NOMO-1 (cell line): ENCODE data around the gene FBN2.
"Not testable (repeated sequence)": the region's sequence is repeated elsewhere in the genome, so short reads cannot be mapped to it uniquely, and the experiment has no call there.

Experiments
- DNase-seq, 2 experiments: peaks; one replicate each; lab custom pipeline; 2025; ENCODE audit not compliant: unreplicated experiment in 2 of 2; lab: John Stamatoyannopoulos, UW

Gene FBN2

DNA sequence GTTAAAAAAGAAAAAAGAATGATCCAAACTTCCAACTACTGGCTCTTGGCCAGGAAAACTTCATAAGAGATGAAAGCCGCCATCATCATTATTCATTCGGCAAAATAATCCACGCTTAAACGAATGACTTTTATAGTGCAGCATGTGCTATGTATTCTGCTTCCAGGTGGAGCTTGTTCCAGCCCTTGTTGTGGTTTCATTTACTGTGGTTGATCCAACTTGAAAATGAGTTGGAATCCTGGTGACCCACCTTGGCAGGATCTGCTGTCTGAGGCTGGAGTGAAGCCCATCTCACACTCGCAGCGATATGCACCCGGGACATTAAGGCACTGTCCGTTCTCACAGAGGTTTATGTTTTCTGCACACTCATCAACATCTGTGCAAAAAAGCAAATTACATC lies 209.6 kb downstream of the FBN2 start:
- no peak for DNase-seq

GRCh38 chr5:128328007-128328406 lies 210.0 kb downstream of the FBN2 start:
- no peak for DNase-seq

DNA sequence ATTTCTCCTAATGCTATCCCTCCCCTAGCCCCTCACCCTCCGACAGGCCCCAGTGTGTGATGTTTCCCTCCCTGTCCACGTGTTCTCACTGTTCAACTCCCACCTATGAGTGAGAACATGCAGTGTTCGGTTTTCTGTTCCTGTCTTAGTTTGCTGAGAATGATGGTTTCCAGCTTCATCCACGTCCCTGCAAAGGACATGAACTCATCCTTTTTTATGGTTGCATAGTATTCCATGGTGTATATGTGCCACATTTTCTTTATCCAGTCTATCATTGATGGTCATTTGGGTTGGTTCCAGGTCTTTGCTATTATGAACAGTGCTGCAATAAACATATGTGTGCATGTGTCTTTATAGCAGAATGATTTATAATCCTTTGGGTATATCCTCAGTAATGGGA lies 216.6 kb downstream of the FBN2 start:
- not testable (repeated sequence) for DNase-seq

- DNase-seq, result no peak
Observed at GRCh38 chr5:128318691-128319090, 219.4 kb downstream of the FBN2 start.

DNA sequence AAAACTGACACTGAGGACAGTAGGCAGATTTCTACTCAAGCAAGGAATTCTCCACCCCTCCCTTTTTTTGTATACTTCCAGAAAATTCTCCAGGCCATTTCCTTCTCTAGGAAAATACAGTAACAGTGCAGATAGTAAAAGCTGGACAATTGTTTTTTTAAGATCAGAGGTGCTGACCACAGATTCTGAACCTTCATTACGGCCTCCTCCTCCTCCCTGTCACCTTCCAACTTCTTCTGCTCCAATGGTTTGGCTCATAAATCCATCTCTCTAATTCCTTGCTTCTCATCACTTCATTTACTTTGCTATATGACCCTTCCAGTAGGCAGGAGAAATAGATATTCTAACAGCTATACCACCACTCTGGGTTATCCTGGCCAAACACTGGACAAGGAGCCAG lies 220.6 kb downstream of the FBN2 start:
- no peak for DNase-seq

- DNase-seq, result no peak
Observed at GRCh38 chr5:128315671-128316070, 222.4 kb downstream of the FBN2 start.

- DNase-seq, result no peak
Observed at GRCh38 chr5:128305341-128305740, 232.7 kb downstream of the FBN2 start.

GRCh38 chr5:128304791-128305190 lies 233.3 kb downstream of the FBN2 start:
- no peak for DNase-seq

DNA sequence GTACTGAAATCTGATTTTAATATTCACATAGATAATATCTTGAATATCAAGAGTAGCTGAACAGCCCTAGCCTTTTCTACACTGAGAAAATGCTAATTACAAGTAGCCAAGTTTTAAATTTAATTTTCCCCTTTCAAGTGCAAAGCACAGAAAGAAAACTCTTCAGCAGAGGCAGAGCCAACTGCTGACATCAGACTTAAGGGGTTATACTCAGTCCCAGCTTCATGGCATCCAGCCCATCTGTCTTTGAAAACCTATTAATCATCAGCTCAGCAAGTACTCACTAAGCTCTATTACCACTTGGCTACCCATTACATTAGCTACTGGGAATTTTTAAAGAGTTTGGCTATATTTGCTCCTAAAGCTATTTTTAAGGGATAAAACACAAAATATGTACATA lies 234.0 kb downstream of the FBN2 start:
- no peak for DNase-seq

GRCh38 chr5:128303593-128303992 lies 234.5 kb downstream of the FBN2 start:
- no peak for DNase-seq

DNA sequence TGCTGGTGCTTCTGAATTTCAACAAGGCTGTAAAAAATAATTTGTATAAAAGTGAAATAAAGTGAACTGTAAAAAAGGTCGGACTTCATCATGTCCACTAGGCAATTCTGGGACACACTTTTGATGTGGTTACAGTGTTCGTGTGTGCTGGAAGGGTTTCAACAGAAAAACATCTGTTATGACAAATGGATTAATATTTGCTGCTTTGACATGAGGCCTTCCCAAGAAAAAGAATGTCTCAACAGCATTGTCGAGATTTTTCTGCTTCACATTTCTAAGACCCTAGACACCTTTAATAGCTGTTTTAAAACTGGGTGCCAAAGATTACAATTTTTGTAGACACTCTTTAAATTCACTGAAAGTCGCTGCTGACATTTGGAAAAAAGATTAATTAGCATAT lies 237.9 kb downstream of the FBN2 start:
- no peak for DNase-seq

GRCh38 chr5:128290152-128290858 lies 247.7 kb downstream of the FBN2 start:
- no peak for DNase-seq

- DNase-seq, result no peak
Observed at GRCh38 chr5:128287740-128288139, 250.3 kb downstream of the FBN2 start.

- no peak for DNase-seq
Observed at GRCh38 chr5:128284236-128284635, 253.8 kb downstream of the FBN2 start.

DNA sequence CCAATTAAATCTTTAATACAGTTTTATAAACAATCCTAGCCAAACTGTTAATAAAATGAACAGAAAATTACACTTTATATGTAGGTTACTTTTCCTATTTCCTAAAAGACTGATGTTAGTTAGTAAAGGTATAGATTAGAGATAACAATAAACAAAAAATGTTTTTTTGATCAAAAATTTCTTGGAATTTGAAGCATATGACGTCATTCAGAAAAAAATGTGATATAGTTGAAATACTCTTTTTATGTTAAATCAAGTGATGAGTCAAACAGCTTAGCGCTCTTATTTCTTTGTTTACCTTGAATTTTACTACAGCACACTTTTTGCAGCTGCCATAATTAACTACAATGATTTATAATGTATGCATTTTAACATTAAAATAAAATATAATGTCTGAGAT lies 258.7 kb downstream of the FBN2 start:
- DNase-seq, result no peak

- no peak for DNase-seq
Observed at GRCh38 chr5:128276537-128277216, 261.4 kb downstream of the FBN2 start.

GRCh38 chr5:128274441-128274840 lies 263.6 kb downstream of the FBN2 start:
- DNase-seq, result no peak

DNA sequence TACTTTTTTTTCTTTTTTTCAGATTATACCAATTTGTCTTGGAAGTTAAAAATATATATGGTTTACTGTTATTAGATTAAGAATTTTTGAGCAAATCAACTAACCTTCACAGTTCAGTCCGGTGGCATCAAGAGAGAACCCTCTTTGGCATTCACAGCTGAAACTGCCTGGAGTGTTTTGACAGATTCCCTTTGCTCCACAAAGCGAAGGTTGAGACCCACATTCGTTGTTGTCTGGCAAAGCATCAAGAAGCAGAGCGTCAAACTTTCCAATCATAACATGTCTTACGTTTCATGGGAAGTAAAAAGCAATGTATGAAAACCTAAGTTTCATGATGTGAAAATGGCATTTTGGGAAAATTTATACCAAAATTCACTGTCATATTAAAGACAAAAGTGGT lies 264.3 kb downstream of the FBN2 start:
- DNase-seq, result no peak

GRCh38 chr5:128271859-128272464 lies 266.1 kb downstream of the FBN2 start:
- DNase-seq, result no peak

GRCh38 chr5:128271071-128271470 lies 267.0 kb downstream of the FBN2 start:
- no peak for DNase-seq

DNA sequence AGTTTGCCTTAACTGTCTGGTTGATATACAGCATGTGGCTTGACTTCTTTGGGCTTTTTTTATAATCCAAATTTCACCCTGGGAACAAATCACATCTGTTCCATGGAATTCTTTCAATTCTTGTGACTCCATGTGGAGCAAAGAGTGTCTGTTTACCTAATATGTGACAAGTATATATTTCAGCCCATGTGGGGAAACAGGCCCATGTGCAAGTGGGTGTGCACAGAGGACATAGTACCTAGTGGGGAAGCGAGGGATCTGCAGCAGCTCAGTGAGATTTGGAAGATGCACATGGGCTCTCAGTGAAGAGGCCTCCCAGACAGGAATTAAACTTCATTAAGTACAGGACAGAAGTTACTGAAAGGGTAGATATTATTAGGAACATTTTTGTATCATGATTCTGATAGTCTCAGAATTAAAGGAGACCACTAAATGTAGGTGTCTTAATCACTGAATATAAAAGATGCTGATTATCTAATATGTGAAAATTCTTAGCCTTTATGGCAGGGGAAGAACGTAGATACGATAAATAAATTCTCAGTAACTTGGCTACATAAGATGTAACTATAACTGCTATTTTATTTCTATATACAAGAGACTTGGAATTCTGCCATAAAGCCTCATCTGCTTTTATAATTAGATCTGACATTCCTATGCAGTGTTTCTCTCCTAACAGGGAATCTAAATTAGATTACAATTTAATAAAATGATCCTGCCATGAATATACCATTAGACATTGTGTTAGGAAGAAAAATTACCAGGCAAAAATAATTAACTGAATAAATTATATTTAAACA lies 273.3 kb downstream of the FBN2 start:
- DNase-seq, result no peak
